Endothelial cell of umbilical vein (primary cell): ENCODE measurements around the gene LIMK2.

Experiments used
- CTCF ChIP-seq, 2 donors: IDR thresholded peaks; 1 replicate in 1 of 2; 2 replicates in 1 of 2; pipeline ENCODE4 v1.5.1; 2011; ENCODE audit warnings: low read length in 2 of 2, mild to moderate bottlenecking in 2 of 2, moderate library complexity in 2 of 2, control low read depth in 1 of 2, inconsistent platforms in 1 of 2, low read depth in 1 of 2; ENCODE audit not compliant: insufficient read depth in 1 of 2; ENCODE audit errors: extremely low read depth in 1 of 2
- JUN ChIP-seq: IDR thresholded peaks from 2 replicates; pipeline ENCODE4 v1.6.1; 2011; ENCODE audit warnings: borderline replicate concordance, low read depth; ENCODE audit not compliant: insufficient read length, insufficient read depth
- POLR2A ChIP-seq: IDR thresholded peaks from 2 replicates; pipeline ENCODE4 v1.6.1; 2012; ENCODE audit warnings: low read depth, mild to moderate bottlenecking, control low read depth, low read length

DNA sequence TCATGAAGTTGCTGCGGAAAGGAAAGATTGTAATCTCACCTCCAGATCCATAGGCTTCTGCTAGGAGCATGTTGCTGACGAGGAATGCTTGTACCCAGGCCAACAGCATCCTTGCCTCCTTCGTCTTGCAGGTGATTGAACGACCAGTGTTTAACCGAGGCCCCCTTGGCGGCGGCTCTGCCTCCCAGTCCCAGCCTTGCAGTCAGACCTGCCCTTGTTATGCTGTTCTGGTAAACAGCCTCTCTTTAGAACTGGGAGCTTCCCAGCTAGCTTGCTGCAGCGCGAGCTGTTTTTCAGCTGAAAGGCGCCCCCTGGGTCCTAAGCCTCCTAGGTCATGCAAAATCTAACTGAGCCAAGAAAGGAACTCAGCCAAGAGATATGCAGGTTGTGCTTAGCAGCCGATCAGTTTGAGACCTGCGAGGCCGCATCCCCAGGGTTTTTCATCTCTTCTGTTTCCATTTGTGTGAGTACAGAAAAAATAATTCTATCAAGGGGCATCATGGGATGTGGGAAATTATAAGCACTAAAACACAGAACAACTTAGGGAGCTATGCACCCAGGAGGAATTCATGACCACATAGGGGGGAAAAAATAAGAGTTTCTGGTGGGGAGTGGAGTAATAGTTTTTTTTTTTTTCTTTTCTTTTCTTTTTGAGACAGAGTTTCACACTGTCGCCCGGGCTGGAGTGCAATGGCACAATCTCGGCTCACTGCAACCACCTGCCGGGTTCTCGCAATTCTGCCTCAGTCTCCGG lies 80.3 kb downstream of the LIMK2 start, which contains the start of gene PIK3IP1:
- TF ChIP-seq POLR2A (peak; percentile 55), CTCF (IDR thresholded peaks at IDR 0.05; ENCODE audit: extremely low read depth in 1 of 2, insufficient read depth in 1 of 2, low read depth in 1 of 2, low read length in 2 of 2) (peak; percentile 31 to 52), JUN (no peak)
